Thyroid gland (tissue), 4 donors: ENCODE data around the gene NRIP3. TPM values are rescaled to one million over a fixed set of nuclear protein-coding genes. Genes with fewer than 3 reads are reported as not detected.
"Not testable (repeated sequence)": the region's sequence is repeated elsewhere in the genome, so short reads cannot be mapped to it uniquely, and the experiment has no call there.

Source experiments
- DNase-seq, 2 donors: peaks; one replicate each; pipeline ENCODE4 v3.0.0-alpha.2; 2019
- H3K27ac ChIP-seq, 3 donors: fragments of 200-600 bp; sonication (generic); 1 replicate in 2 of 3; 2 replicates in 1 of 3; pipeline ENCODE4 v1.5.1; 2016 to 2019; ENCODE audit warnings: mild to moderate bottlenecking in 1 of 3, moderate library complexity in 1 of 3
- H3K27me3 ChIP-seq: fragments of 200-600 bp; sonication (generic); one replicate; pipeline ENCODE4 v1.5.1; 2019
- H3K36me3 ChIP-seq, 2 donors: fragments of 200-600 bp; sonication (generic); one replicate each; pipeline ENCODE4 v1.5.1; 2016 to 2019
- H3K4me1 ChIP-seq, 2 donors: fragments of 200-600 bp; sonication (generic); one replicate each; pipeline ENCODE4 v1.5.1; 2017 to 2019
- H3K4me3 ChIP-seq, 3 donors: fragments of 200-600 bp; sonication (generic); replicated peaks in 1 of 3; 1 replicate in 2 of 3; 2 replicates in 1 of 3; pipeline ENCODE4 v1.5.1; 2016; ENCODE audit warnings: mild to moderate bottlenecking in 1 of 3
- H3K9me3 ChIP-seq: fragments of 200-600 bp; sonication (generic); one replicate; pipeline ENCODE4 v1.5.1; 2017
- CTCF ChIP-seq, 6 experiments: fragments of 200-600 bp in 3 of 6; fragments of 450-650 bp in 3 of 6; sonication (generic) in 3 of 6; IDR thresholded peaks; one replicate each; pipeline ENCODE4 v1.5.1; 2016 to 2019; ENCODE audit warnings: antibody characterized with exemption in 6 of 6, mild to moderate bottlenecking in 2 of 6, inconsistent platforms in 1 of 6, moderate library complexity in 1 of 6
- POLR2A ChIP-seq, 2 donors: fragments of 450-650 bp; IDR thresholded peaks; one replicate each; pipeline ENCODE4 v1.6.1; 2017; ENCODE audit warnings: antibody characterized with exemption in 2 of 2, mild to moderate bottlenecking in 2 of 2, moderate library complexity in 1 of 2
- WGBS, 2 donors: methylation state at CpG; one replicate each; pipeline ENCODE4 v1.1.5; 2017; 5-methylcytosine and 5-hydroxymethylcytosine counted together
- intact Hi-C: fragments of 100-400 bp; cut with DNase I; formaldehyde crosslinking; loops from one replicate; pipeline ENCODE4 v1.15.1; 2023
- total RNA-seq, 4 donors: library from RNA; depleted of rRNA; stranded (reverse); fragments of >200 nt; gene quantifications; one replicate each; pipeline ENCODE4 v1.2.3, GENCODE V29; 2016

Gene NRIP3
- total RNA-seq, 4 donors from 2014 or later: 0.56 to 6.6 (median 1.2) TPM

- Histone ChIP-seq H3K4me3 (no peak overlapping the region), H3K27me3 (no peaks in the 10 kb centered on the region), H3K9me3 (no peaks in the 10 kb centered on the region), H3K4me1 (peaks cover 0 to 6% of the 10 kb centered on the region in 2 donors), H3K27ac (no peak overlapping the region), H3K36me3 (no peaks in the 10 kb centered on the region)
- intact Hi-C loops: loop anchor here (10.0 kb wide), 1 partner anchor 477 kb away; no protein-coding TSS in a partner anchor
- WGBS, 2 donors: 69 to 73% methylated on average over 5 of the region's 5 CpGs
- TF ChIP-seq CTCF (IDR thresholded peaks at IDR 0.05) (no peak), POLR2A (IDR thresholded peaks at IDR 0.05) (no peak)
- peak; percentile 7 to 17 for DNase-seq
These were observed 14.0 kb upstream of the NRIP3 start for GRCh38 chr11:9017773-9018172.

- DNase-seq: no peak
- no peaks in the 10 kb centered on the region for H3K27me3 ChIP-seq
- WGBS, 2 donors: 83 to 88% methylated on average over 6 of the region's 6 CpGs
- H3K4me1 ChIP-seq: peaks cover 0 to 6% of the 10 kb centered on the region in 2 donors
- no peak overlapping the region for H3K27ac ChIP-seq
- H3K4me3 ChIP-seq: no peak overlapping the region
- H3K9me3 ChIP-seq: no peaks in the 10 kb centered on the region
- TF ChIP-seq POLR2A (IDR thresholded peaks at IDR 0.05): no peak
- TF ChIP-seq CTCF (IDR thresholded peaks at IDR 0.05): no peak
- intact Hi-C loops: loop anchor here (10.0 kb wide), 1 partner anchor 478 kb away; no protein-coding TSS in a partner anchor
- no peaks in the 10 kb centered on the region for H3K36me3 ChIP-seq
These were observed 13.3 kb upstream of the NRIP3 start for GRCh38 chr11:9016916-9017642.

GRCh38 chr11:9015677-9016076 lies 11.9 kb upstream of the NRIP3 start:
- DNase-seq: peak; percentile 70
- 19 to 25% methylated on average over 4 of the region's 4 CpGs for WGBS, 2 donors
- intact Hi-C loops: loop anchor here (10.0 kb wide), 1 partner anchor 479 kb away; no protein-coding TSS in a partner anchor
- Histone ChIP-seq H3K4me3 (no peak overlapping the region), H3K9me3 (no peaks in the 10 kb centered on the region), H3K4me1 (peaks cover 0 to 6% of the 10 kb centered on the region in 2 donors), H3K27me3 (no peaks in the 10 kb centered on the region), H3K36me3 (no peaks in the 10 kb centered on the region), H3K27ac (no peak overlapping the region)
- TF ChIP-seq CTCF (IDR thresholded peaks at IDR 0.05) (peak in 5 of 6 experiments; percentile 61 to 81 (median 78)), POLR2A (IDR thresholded peaks at IDR 0.05) (no peak)

- 94 to 100% methylated on average over 3 of the region's 3 CpGs for WGBS, 2 donors
- TF ChIP-seq CTCF (IDR thresholded peaks at IDR 0.05) (no peak), POLR2A (IDR thresholded peaks at IDR 0.05) (no peak)
These were observed 11.0 kb upstream of the NRIP3 start for GRCh38 chr11:9014826-9015225.

GRCh38 chr11:9013373-9013772 lies 9.6 kb upstream of the NRIP3 start:
- TF ChIP-seq CTCF (IDR thresholded peaks at IDR 0.05) (no peak), POLR2A (IDR thresholded peaks at IDR 0.05) (no peak)
- Histone ChIP-seq H3K36me3 (no peaks in the 10 kb centered on the region), H3K27ac (no peak overlapping the region), H3K27me3 (no peaks in the 10 kb centered on the region), H3K4me3 (no peak overlapping the region), H3K4me1 (peaks cover 0 to 6% of the 10 kb centered on the region in 2 donors), H3K9me3 (no peaks in the 10 kb centered on the region)
- 92% methylated on average over 4 of the region's 4 CpGs for WGBS, 2 donors
- intact Hi-C loops: loop anchor here (10.0 kb wide), 1 partner anchor 481 kb away; no protein-coding TSS in a partner anchor
- DNase-seq: no peak

More at GRCh38 chr11:9014826-9015225, 11.0 kb upstream of the NRIP3 start:
- H3K27me3 ChIP-seq: no peaks in the 10 kb centered on the region
- no peak for DNase-seq
- H3K9me3 ChIP-seq: no peaks in the 10 kb centered on the region
- H3K4me1 ChIP-seq: peaks cover 0 to 6% of the 10 kb centered on the region in 2 donors
- no peaks in the 10 kb centered on the region for H3K36me3 ChIP-seq
- no peak overlapping the region for H3K27ac ChIP-seq
- H3K4me3 ChIP-seq: no peak overlapping the region
- intact Hi-C loops: loop anchor here (10.0 kb wide), 1 partner anchor 480 kb away; no protein-coding TSS in a partner anchor

GRCh38 chr11:9009538-9009937 lies 5.7 kb upstream of the NRIP3 start:
- H3K4me1 ChIP-seq, H3K4me3 ChIP-seq, H3K9me3 ChIP-seq, DNase-seq, intact Hi-C loops, H3K27me3 ChIP-seq, H3K36me3 ChIP-seq, H3K27ac ChIP-seq: not testable (repeated sequence)
- 80 to 96% methylated on average over 1 of the region's 1 CpG for WGBS, 2 donors
